Body of pancreas (tissue), 4 donors: ENCODE results near the gene SLC6A13. TPM values are rescaled to one million over a fixed set of nuclear protein-coding genes. Genes with fewer than 3 reads are reported as not detected.

Source experiments
- ATAC-seq: fragments of 150-250 bp; one replicate; pipeline ENCODE4 v1.9.1; 2016
- DNase-seq, 4 donors: peaks; one replicate each; pipeline ENCODE4 v3.0.0-alpha.2; 2019
- H3K27ac ChIP-seq, 4 donors: fragments of 200-600 bp; sonication (generic); 1 replicate in 3 of 4; 2 replicates in 1 of 4; pipeline versions ENCODE4 v1.5.1 to v1.6.1; 2016 to 2019; ENCODE audit warnings: mild to moderate bottlenecking in 1 of 4, mixed read lengths in 1 of 4, moderate library complexity in 1 of 4
- H3K27me3 ChIP-seq, 2 donors: fragments of 200-600 bp; sonication (generic); one replicate each; pipeline ENCODE4 v1.6.0; 2016; ENCODE audit warnings: mild to moderate bottlenecking in 1 of 2
- H3K36me3 ChIP-seq, 2 donors: fragments of 200-600 bp; sonication (generic); replicated peaks in 1 of 2; 2 replicates each; pipeline ENCODE4 v1.5.1; 2016; ENCODE audit warnings: low read depth in 2 of 2; ENCODE audit not compliant: insufficient read depth in 1 of 2
- H3K4me1 ChIP-seq: fragments of 200-600 bp; sonication (generic); one replicate; pipeline ENCODE4 v1.6.0; 2016
- H3K4me3 ChIP-seq, 2 donors: fragments of 200-600 bp; sonication (generic); 1 replicate in 1 of 2; 2 replicates in 1 of 2; pipeline ENCODE4 v1.5.1; 2016 to 2019
- H3K9me3 ChIP-seq, 3 donors: fragments of 200-600 bp; sonication (generic); 1 replicate in 2 of 3; 2 replicates in 1 of 3; pipeline ENCODE4 v1.5.1; 2016
- POLR2A ChIP-seq, 3 donors: fragments of 450-650 bp; IDR thresholded peaks; one replicate each; pipeline ENCODE4 v1.6.1; 2016; ENCODE audit warnings: antibody characterized with exemption in 3 of 3, mild to moderate bottlenecking in 2 of 3
- WGBS, 2 donors: methylation state at CpG; one replicate each; pipeline ENCODE4 v1.1.5; 2017; 5-methylcytosine and 5-hydroxymethylcytosine counted together
- intact Hi-C: fragments of 100-400 bp; cut with DNase I; formaldehyde crosslinking; loops from one replicate; pipeline ENCODE4 v1.15.1; 2023
- total RNA-seq, 2 donors: library from RNA; depleted of rRNA; stranded (reverse); fragments of >200 nt; gene quantifications; one replicate each; pipeline ENCODE4 v1.1.0, GENCODE V29; 2016
- TF ChIP-seq, protein P1 (sequence below), 7 experiments: fragments of 450-650 bp in 4 of 7; fragments of 200-600 bp in 3 of 7; sonication (generic) in 3 of 7; IDR thresholded peaks; one replicate each; pipeline ENCODE4 v1.5.1; 2016 to 2019; ENCODE audit warnings: antibody characterized with exemption in 7 of 7

SLC6A13 gene
- total RNA-seq, 2 donors from 2014 or later: not detected

DNA sequence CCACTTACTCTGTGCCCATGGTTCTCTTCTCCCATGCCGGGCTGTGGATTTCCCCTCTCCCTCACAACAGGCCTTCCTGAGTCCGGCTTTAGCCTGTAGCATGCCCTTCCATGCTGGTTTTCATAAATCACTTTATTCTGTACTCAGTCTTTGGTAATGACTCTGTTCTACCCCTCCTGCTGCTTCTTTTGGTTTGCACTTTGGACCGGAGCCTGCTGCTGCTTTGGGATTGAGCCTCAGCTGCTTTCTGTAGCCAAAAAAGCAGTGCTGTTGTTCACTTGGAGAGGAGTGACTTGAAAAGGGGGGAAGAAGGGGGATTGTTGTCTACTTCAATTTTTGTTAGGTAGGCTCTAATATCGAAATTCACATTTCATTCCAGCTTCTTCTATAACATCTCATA, 8.5 kb upstream of the SLC6A13 start:
- ATAC-seq: no peak
- H3K27me3 ChIP-seq: no peaks in the 10 kb centered on the region
- no peaks in the 10 kb centered on the region for H3K36me3 ChIP-seq
- H3K4me3 ChIP-seq: no peak overlapping the region
- DNase-seq: no peak
- no peaks in the 10 kb centered on the region for H3K9me3 ChIP-seq
- H3K4me1 ChIP-seq: no peaks in the 10 kb centered on the region
- intact Hi-C loops: no loop called here
- no peak overlapping the region for H3K27ac ChIP-seq
- TF ChIP-seq, protein P1, sequence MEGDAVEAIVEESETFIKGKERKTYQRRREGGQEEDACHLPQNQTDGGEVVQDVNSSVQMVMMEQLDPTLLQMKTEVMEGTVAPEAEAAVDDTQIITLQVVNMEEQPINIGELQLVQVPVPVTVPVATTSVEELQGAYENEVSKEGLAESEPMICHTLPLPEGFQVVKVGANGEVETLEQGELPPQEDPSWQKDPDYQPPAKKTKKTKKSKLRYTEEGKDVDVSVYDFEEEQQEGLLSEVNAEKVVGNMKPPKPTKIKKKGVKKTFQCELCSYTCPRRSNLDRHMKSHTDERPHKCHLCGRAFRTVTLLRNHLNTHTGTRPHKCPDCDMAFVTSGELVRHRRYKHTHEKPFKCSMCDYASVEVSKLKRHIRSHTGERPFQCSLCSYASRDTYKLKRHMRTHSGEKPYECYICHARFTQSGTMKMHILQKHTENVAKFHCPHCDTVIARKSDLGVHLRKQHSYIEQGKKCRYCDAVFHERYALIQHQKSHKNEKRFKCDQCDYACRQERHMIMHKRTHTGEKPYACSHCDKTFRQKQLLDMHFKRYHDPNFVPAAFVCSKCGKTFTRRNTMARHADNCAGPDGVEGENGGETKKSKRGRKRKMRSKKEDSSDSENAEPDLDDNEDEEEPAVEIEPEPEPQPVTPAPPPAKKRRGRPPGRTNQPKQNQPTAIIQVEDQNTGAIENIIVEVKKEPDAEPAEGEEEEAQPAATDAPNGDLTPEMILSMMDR (IDR thresholded peaks at IDR 0.05): no peak
- no peak for TF ChIP-seq POLR2A (IDR thresholded peaks at IDR 0.05)
- 63 to 82% methylated on average over 4 of the region's 4 CpGs for WGBS, 2 donors

DNA sequence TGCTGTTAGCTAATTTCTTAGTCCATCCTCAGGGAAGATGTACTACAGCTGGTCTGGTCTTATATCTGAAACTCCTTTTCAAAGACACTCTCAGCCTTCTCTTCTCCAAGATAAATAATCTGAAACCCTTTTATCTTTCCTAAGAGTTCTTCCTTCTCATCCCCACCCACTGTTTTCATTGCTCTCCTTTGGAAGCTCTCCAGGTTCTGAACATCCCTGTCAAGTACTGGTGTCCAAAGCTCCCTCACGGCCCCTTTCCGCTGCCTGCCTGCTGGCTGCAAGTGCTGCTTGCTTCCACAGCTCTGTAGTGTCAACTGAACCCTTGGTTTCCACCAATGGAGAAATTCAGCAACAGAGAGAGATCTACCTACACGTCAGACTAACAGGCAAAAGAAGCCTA, 6.6 kb upstream of the SLC6A13 start:
- intact Hi-C loops: no loop called here
- WGBS, 2 donors: 46 to 78% methylated on average over 3 of the region's 3 CpGs

DNA sequence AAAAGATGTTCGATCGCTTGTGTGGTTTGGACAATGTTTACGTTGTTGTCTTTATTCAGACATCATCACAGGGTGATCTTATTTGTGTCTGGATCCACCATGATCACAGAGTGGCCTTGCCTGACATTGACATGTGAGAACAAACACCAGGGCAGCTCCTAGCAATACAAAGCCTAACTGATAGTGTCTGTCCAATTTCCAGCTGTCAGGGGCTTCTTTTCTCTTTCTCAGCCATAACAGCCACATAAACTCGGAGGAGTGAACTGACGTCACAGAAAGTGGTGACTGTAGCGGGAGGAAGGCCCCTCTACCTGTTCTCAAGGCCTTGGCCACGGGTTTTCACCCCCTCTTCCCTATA, 5.8 kb upstream of the SLC6A13 start:
- ATAC-seq: no peak
- Histone ChIP-seq H3K4me1 (no peaks in the 10 kb centered on the region), H3K9me3 (no peaks in the 10 kb centered on the region), H3K4me3 (no peak overlapping the region), H3K27me3 (no peaks in the 10 kb centered on the region), H3K36me3 (no peaks in the 10 kb centered on the region), H3K27ac (no peak overlapping the region)
- no peak for DNase-seq
- intact Hi-C loops: no loop called here
- 19 to 22% methylated on average over 7 of the region's 7 CpGs for WGBS, 2 donors
- TF ChIP-seq, protein P1 (IDR thresholded peaks at IDR 0.05): no peak
- TF ChIP-seq POLR2A (IDR thresholded peaks at IDR 0.05): no peak

More for the DNA sequence above, 6.6 kb upstream of the SLC6A13 start:
- no peaks in the 10 kb centered on the region for H3K4me1 ChIP-seq
- H3K36me3 ChIP-seq: no peaks in the 10 kb centered on the region
- no peaks in the 10 kb centered on the region for H3K9me3 ChIP-seq
- no peak for DNase-seq
- H3K27ac ChIP-seq: no peak overlapping the region
- TF ChIP-seq, protein P1 (IDR thresholded peaks at IDR 0.05): no peak
- TF ChIP-seq POLR2A (IDR thresholded peaks at IDR 0.05): no peak
- no peak for ATAC-seq
- no peaks in the 10 kb centered on the region for H3K27me3 ChIP-seq
- no peak overlapping the region for H3K4me3 ChIP-seq

GRCh38 chr12:267581-268482, 5.2 kb upstream of the SLC6A13 start:
- WGBS, 2 donors: 24% methylated on average over 14 of the region's 14 CpGs
- intact Hi-C loops: no loop called here
- no peak for DNase-seq

More at GRCh38 chr12:267581-268482, 5.2 kb upstream of the SLC6A13 start:
- no peaks in the 10 kb centered on the region for H3K36me3 ChIP-seq
- no peaks in the 10 kb centered on the region for H3K27me3 ChIP-seq
- no peaks in the 10 kb centered on the region for H3K9me3 ChIP-seq
- no peak for ATAC-seq
- TF ChIP-seq, protein P1 (IDR thresholded peaks at IDR 0.05): no peak
- no peak for TF ChIP-seq POLR2A (IDR thresholded peaks at IDR 0.05)
- no peak overlapping the region for H3K27ac ChIP-seq
- no peak overlapping the region for H3K4me3 ChIP-seq
- H3K4me1 ChIP-seq: no peaks in the 10 kb centered on the region
